ENCODE data around the gene PLCG2.

Gene PLCG2

GRCh38 chr16:81744911-81745310, 34.2 kb upstream of the PLCG2 start:
- no peak for DNase-seq (ENCODE audit: low read depth)
- TF ChIP-seq CTCF (IDR thresholded peaks at IDR 0.05; ENCODE audit: insufficient read depth, low read depth, low read length, missing control alignments) = no peak
- no peak overlapping the region for H3K4me3 ChIP-seq (ENCODE audit: low read depth, low read length)

GRCh38 chr16:81745704-81746558, 33.2 kb upstream of the PLCG2 start:
- H3K4me3 ChIP-seq (ENCODE audit: low read depth, low read length) = peak overlapping the region; percentile 70
- peak; percentile 84 for DNase-seq (ENCODE audit: low read depth)
- TF ChIP-seq CTCF (IDR thresholded peaks at IDR 0.05; ENCODE audit: insufficient read depth, low read depth, low read length, missing control alignments) = no peak

GRCh38 chr16:81746566-81746965, 32.5 kb upstream of the PLCG2 start:
- DNase-seq (ENCODE audit: low read depth) = no peak
- TF ChIP-seq CTCF (IDR thresholded peaks at IDR 0.05; ENCODE audit: insufficient read depth, low read depth, low read length, missing control alignments) = no peak
- H3K4me3 ChIP-seq (ENCODE audit: low read depth, low read length) = peak overlapping the region; percentile 70

- no peak for TF ChIP-seq CTCF (IDR thresholded peaks at IDR 0.05; ENCODE audit: insufficient read depth, low read depth, low read length, missing control alignments)
- peak; percentile 58 for DNase-seq (ENCODE audit: low read depth)
- H3K4me3 ChIP-seq (ENCODE audit: low read depth, low read length) = no peak overlapping the region
These were observed 30.5 kb upstream of the PLCG2 start for GRCh38 chr16:81748476-81749198.

- no peak for TF ChIP-seq CTCF (IDR thresholded peaks at IDR 0.05; ENCODE audit: insufficient read depth, low read depth, low read length, missing control alignments)
- peak overlapping the region; percentile 53 for H3K4me3 ChIP-seq (ENCODE audit: low read depth, low read length)
- peak; percentile 93 for DNase-seq (ENCODE audit: low read depth)
These were observed 26.7 kb upstream of the PLCG2 start for GRCh38 chr16:81752225-81752875.

GRCh38 chr16:81752876-81753227, 26.2 kb upstream of the PLCG2 start:
- no peak for DNase-seq (ENCODE audit: low read depth)
- H3K4me3 ChIP-seq (ENCODE audit: low read depth, low read length) = peak overlapping the region; percentile 53
- no peak for TF ChIP-seq CTCF (IDR thresholded peaks at IDR 0.05; ENCODE audit: insufficient read depth, low read depth, low read length, missing control alignments)
